HG03025 (cell line): Measurements from ENCODE around the gene GPR6.

Source experiments
- ATAC-seq: cut with Tn5 transposase; IDR thresholded peaks from one replicate; pipeline ENCODE4 v1.9.1; 2021; ENCODE audit warnings: mild to moderate bottlenecking, moderate library complexity; ENCODE audit not compliant: unreplicated experiment, low FRiP score

The GPR6 gene

GRCh38 chr6:109978174-109979032 is at the start of gene GPR6:
Gene GPR6, plus strand, starts transcription at chr6:109978311. Its CDS starts 802 bp downstream, at chr6:109979113.
- ATAC-seq, result no peak

- ATAC-seq, result no peak
Observed at GRCh38 chr6:109934293-109934692, 43.8 kb upstream of the GPR6 start.

- ATAC-seq, result no peak
Observed at GRCh38 chr6:109939654-109940053, 38.5 kb upstream of the GPR6 start.

GRCh38 chr6:109944448-109944847 is 33.7 kb upstream of the GPR6 start:
- ATAC-seq, result no peak

GRCh38 chr6:109945091-109945490 is 33.0 kb upstream of the GPR6 start:
- no peak for ATAC-seq

- ATAC-seq, result no peak
Observed at GRCh38 chr6:109946979-109947378, 31.1 kb upstream of the GPR6 start.

GRCh38 chr6:109949281-109950065 is 28.6 kb upstream of the GPR6 start:
- ATAC-seq, result no peak

GRCh38 chr6:109955491-109955890 is 22.6 kb upstream of the GPR6 start:
- no peak for ATAC-seq

GRCh38 chr6:109958626-109959025 is 19.5 kb upstream of the GPR6 start:
- ATAC-seq, result no peak

- ATAC-seq, result no peak
Observed at GRCh38 chr6:109961611-109962041, 16.5 kb upstream of the GPR6 start.

- ATAC-seq, result no peak
Observed at GRCh38 chr6:109962271-109962670, 15.8 kb upstream of the GPR6 start.

GRCh38 chr6:109963598-109964170 is 14.4 kb upstream of the GPR6 start:
- ATAC-seq, result no peak

GRCh38 chr6:109964949-109965348 is 13.2 kb upstream of the GPR6 start:
- ATAC-seq, result no peak

- ATAC-seq, result no peak
Observed at GRCh38 chr6:109966299-109966698, 11.8 kb upstream of the GPR6 start.

GRCh38 chr6:109977791-109978173 is 329 bp upstream of the GPR6 start:
- ATAC-seq, result no peak

GRCh38 chr6:109979033-109979921 is 1.2 kb downstream of the GPR6 start:
- ATAC-seq, result no peak

- no peak for ATAC-seq
Observed at GRCh38 chr6:109984410-109984809, 6.3 kb downstream of the GPR6 start.

GRCh38 chr6:109987196-109987595 is 9.1 kb downstream of the GPR6 start:
- ATAC-seq, result no peak

GRCh38 chr6:109991201-109992101 is 13.3 kb downstream of the GPR6 start:
- no peak for ATAC-seq
